GM21381 (cell line): ENCODE measurements around the gene GIMAP2.
A peak's percentile ranks its signal among the peaks of the same experiment; 100 is the strongest.

Source experiments
- ATAC-seq: cut with Tn5 transposase; IDR thresholded peaks from one replicate; pipeline ENCODE4 v1.9.1; 2021; ENCODE audit warnings: mild to moderate bottlenecking, moderate library complexity; ENCODE audit not compliant: unreplicated experiment

Gene GIMAP2

GRCh38 chr7:150731916-150732315, 46.4 kb downstream of the GIMAP2 start:
- no peak for ATAC-seq

GRCh38 chr7:150732786-150733481, 47.4 kb downstream of the GIMAP2 start:
- no peak for ATAC-seq

- no peak for ATAC-seq
Observed at GRCh38 chr7:150733482-150734095, 48.1 kb downstream of the GIMAP2 start.

- no peak for ATAC-seq
Observed at GRCh38 chr7:150734254-150734653, 48.7 kb downstream of the GIMAP2 start.

GRCh38 chr7:150735596-150736358, 50.3 kb downstream of the GIMAP2 start:
- ATAC-seq = no peak

GRCh38 chr7:150736864-150737263, 51.4 kb downstream of the GIMAP2 start:
- no peak for ATAC-seq

GRCh38 chr7:150737265-150738055, 52.0 kb downstream of the GIMAP2 start, which contains the start of gene GIMAP5:
Gene GIMAP5 (plus strand): TSS chr7:150737418. CDS start chr7:150740885, 3,467 bp downstream.
- ATAC-seq = peak; percentile 65

- no peak for ATAC-seq
Observed at GRCh38 chr7:150738092-150738491, 52.6 kb downstream of the GIMAP2 start.

- ATAC-seq = no peak
Observed at GRCh38 chr7:150738591-150739001, 53.1 kb downstream of the GIMAP2 start.

GRCh38 chr7:150739033-150739432, 53.5 kb downstream of the GIMAP2 start:
- ATAC-seq = no peak

- ATAC-seq = no peak
Observed at GRCh38 chr7:150740053-150740452, 54.5 kb downstream of the GIMAP2 start.

- no peak for ATAC-seq
Observed at GRCh38 chr7:150742286-150742968, 56.9 kb downstream of the GIMAP2 start.
